ENCODE results near the gene SLC16A7. TPM values are rescaled to one million over a fixed set of nuclear protein-coding genes. Genes with fewer than 3 reads are reported as not detected.

Gene SLC16A7
- total RNA-seq, 1 donor from 2014 or later = 3.5 TPM

DNA sequence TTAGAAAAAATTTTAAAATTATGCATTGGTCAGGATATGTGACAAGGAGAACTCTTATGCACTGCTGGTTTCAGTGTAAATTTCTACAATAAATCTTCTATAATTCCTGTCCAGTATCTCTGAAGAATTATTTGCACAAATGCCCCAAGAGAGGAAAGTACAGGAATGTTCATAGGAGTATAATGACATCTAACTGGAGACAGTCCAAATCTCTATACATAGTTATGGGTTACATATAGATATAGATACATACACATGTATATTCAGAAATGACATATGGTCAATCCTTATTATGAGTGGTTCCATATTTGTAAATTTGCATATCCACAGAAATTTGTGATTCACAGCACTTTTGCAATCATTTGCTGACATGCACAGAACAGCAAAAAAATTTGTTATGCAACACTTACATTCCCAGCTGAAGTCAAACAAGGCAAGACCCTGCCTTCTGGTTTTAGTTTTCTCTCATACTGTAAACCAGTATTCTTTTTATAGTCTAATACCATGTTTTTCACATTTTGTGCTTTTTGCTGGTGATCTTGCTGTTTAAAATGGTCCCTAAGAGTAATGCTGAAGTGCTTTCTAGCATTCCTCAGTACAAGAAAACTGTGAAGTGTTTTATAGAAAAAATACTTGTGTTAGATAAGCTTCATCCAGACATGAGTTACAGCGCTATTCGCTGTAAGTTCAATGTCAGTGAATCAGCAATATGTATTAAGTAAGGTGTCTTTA, 103.8 kb downstream of the SLC16A7 start:
- no peak for DNase-seq (ENCODE audit: low read depth)
- TF ChIP-seq CTCF (IDR thresholded peaks at IDR 0.05; ENCODE audit: insufficient read depth, low read length, poor library complexity, severe bottlenecking) = no peak
- H3K4me3 ChIP-seq (ENCODE audit: low read depth, low read length) = no peak overlapping the region

GRCh38 chr12:59700153-59700450, 104.3 kb downstream of the SLC16A7 start:
- TF ChIP-seq CTCF (IDR thresholded peaks at IDR 0.05; ENCODE audit: insufficient read depth, low read length, poor library complexity, severe bottlenecking) = no peak
- DNase-seq (ENCODE audit: low read depth) = no peak
- Histone ChIP-seq H3K36me3 (ENCODE audit: control insufficient read depth, insufficient read depth, low read length) (no peaks in the 10 kb centered on the region), H3K27me3 (ENCODE audit: control insufficient read depth, insufficient read depth, low read length) (no peaks in the 10 kb centered on the region), H3K4me3 (ENCODE audit: low read depth, low read length) (no peak overlapping the region)

More for the DNA sequence above, 103.8 kb downstream of the SLC16A7 start:
- H3K27me3 ChIP-seq (ENCODE audit: control insufficient read depth, insufficient read depth, low read length) = no peaks in the 10 kb centered on the region
- H3K36me3 ChIP-seq (ENCODE audit: control insufficient read depth, insufficient read depth, low read length) = no peaks in the 10 kb centered on the region

DNA sequence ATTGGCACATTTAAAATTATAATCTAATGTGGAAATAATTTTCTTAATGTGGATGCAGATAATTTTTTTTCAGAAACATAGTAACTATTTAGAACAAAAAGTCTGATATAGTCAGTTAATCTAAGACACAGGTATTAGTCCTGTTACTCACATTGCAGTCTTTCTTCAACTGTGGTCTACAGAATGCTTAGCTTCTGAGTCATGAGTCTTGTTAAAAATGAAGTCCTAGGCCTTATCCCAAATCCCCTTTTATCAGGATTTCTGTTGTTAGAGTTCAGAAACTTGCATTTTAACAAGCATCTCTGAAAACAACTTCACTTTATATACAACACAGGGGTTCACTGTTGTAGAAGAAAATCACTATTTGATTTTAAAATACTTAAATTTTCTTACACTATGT, 112.2 kb downstream of the SLC16A7 start:
- no peaks in the 10 kb centered on the region for H3K27me3 ChIP-seq (ENCODE audit: control insufficient read depth, insufficient read depth, low read length)
- no peak for TF ChIP-seq CTCF (IDR thresholded peaks at IDR 0.05; ENCODE audit: insufficient read depth, low read length, poor library complexity, severe bottlenecking)

DNA sequence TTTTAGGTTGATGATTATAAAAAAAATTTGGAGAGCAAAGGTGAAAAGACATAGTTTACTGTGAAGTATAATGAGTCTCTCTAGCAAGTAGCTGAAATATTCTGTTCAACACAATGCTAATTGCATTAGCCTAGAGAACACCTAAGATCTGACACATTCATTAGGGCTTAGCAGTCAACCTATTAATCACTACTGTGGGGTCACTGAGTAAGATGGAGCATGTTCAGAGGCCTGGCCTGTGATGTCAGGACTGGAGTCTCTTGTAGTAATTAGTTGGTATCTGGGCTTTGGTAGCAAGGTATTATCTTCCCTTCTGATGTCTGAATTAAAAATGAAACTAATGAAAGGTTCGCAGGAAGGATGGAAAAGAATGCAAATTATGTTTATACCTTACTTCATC, 112.7 kb downstream of the SLC16A7 start:
- Histone ChIP-seq H3K27me3 (ENCODE audit: control insufficient read depth, insufficient read depth, low read length) (no peaks in the 10 kb centered on the region), H3K36me3 (ENCODE audit: control insufficient read depth, insufficient read depth, low read length) (no peaks in the 10 kb centered on the region), H3K4me3 (ENCODE audit: low read depth, low read length) (no peak overlapping the region)
- no peak for TF ChIP-seq CTCF (IDR thresholded peaks at IDR 0.05; ENCODE audit: insufficient read depth, low read length, poor library complexity, severe bottlenecking)
- no peak for DNase-seq (ENCODE audit: low read depth)

More for the DNA sequence above, 112.2 kb downstream of the SLC16A7 start:
- Histone ChIP-seq H3K4me3 (ENCODE audit: low read depth, low read length) (no peak overlapping the region), H3K36me3 (ENCODE audit: control insufficient read depth, insufficient read depth, low read length) (no peaks in the 10 kb centered on the region)
- peak; percentile 29 for DNase-seq (ENCODE audit: low read depth)

DNA sequence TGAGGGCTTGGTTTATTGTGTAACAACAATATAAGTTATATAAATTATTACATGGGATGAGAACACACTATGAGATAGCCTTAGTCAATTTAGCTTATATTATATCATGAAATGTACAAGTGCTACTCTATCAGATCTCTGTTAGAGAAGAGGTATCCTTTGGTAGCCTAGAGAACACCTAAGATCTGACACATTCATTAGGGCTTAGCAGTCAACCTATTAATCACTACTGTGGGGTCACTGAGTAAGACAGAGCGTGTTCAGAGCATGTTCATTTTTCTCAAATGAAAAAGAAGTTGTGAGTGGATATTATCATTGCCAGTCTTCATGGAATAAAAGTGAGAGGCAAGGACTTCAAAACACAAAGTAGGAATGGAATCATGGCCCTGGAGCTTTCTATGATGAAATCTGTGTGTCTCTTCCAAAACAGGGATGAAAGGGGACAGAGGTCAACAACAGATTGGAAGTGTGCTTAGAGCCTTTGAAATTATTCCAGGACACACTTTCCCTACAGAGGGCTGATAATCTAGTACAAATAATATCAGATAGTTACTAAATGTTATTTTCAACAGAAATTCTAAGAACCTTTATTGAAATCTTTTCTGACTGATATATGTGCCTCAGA, 114.3 kb downstream of the SLC16A7 start:
- no peak for DNase-seq (ENCODE audit: low read depth)
- Histone ChIP-seq H3K27me3 (ENCODE audit: control insufficient read depth, insufficient read depth, low read length) (no peaks in the 10 kb centered on the region), H3K36me3 (ENCODE audit: control insufficient read depth, insufficient read depth, low read length) (no peaks in the 10 kb centered on the region), H3K4me3 (ENCODE audit: low read depth, low read length) (no peak overlapping the region)
- no peak for TF ChIP-seq CTCF (IDR thresholded peaks at IDR 0.05; ENCODE audit: insufficient read depth, low read length, poor library complexity, severe bottlenecking)

DNA sequence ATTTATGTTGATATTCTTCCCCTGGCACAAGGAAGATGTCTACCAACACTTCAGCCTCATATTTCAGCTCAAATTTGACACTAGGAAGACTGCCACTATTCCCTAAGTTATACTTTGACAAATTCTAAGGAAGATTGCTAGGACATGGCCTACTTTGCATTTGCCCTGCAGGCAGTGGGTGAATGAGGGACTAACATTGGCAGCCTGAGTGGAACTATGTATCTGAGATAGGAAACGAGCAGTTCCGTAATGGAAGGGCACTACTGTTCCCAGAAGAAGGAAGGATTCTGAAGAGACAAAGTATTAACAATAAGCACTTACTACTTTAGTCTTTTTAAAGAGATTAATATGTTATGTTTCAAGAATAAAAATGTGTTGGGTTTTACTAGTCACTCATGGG, 115.1 kb downstream of the SLC16A7 start:
- no peak for DNase-seq (ENCODE audit: low read depth)
- H3K4me3 ChIP-seq (ENCODE audit: low read depth, low read length) = no peak overlapping the region
- no peaks in the 10 kb centered on the region for H3K27me3 ChIP-seq (ENCODE audit: control insufficient read depth, insufficient read depth, low read length)
- TF ChIP-seq CTCF (IDR thresholded peaks at IDR 0.05; ENCODE audit: insufficient read depth, low read length, poor library complexity, severe bottlenecking) = no peak
- no peaks in the 10 kb centered on the region for H3K36me3 ChIP-seq (ENCODE audit: control insufficient read depth, insufficient read depth, low read length)
